Left ventricle myocardium inferior (tissue), 1 donor: ENCODE measurements around the gene SHISAL1. TPM values are rescaled to one million over a fixed set of nuclear protein-coding genes. Genes with fewer than 3 reads are reported as not detected.

Source experiments
- DNase-seq: peaks from one replicate; pipeline ENCODE4 v3.0.0-alpha.2; 2020
- H3K27ac ChIP-seq: fragments of 200-600 bp; replicated peaks from 2 replicates; pipeline ENCODE4 v1.8.0; 2021
- H3K27me3 ChIP-seq: fragments of 200-600 bp; 2 replicates; pipeline ENCODE4 v1.8.0; 2021; ENCODE audit warnings: low read depth
- H3K36me3 ChIP-seq: fragments of 200-600 bp; 2 replicates; pipeline ENCODE4 v1.8.0; 2021
- H3K4me1 ChIP-seq: fragments of 200-600 bp; 2 replicates; pipeline ENCODE4 v1.8.0; 2021
- H3K4me3 ChIP-seq: fragments of 200-600 bp; 2 replicates; pipeline ENCODE4 v1.8.0; 2021; ENCODE audit warnings: mild to moderate bottlenecking, moderate library complexity
- H3K9me3 ChIP-seq: fragments of 200-600 bp; replicated peaks from 2 replicates; pipeline ENCODE4 v1.8.0; 2021
- CTCF ChIP-seq: fragments of 200-600 bp; IDR thresholded peaks from 2 replicates; pipeline ENCODE4 v1.8.0; 2021; ENCODE audit warnings: antibody characterized with exemption, mild to moderate bottlenecking, borderline replicate concordance
- intact Hi-C: fragments of 100-400 bp; cut with micrococcal nuclease; formaldehyde crosslinking; loops from one replicate; pipeline ENCODE4 v1.11.0; 2022
- total RNA-seq: library from RNA; stranded (reverse); fragmentation: NEBNext Ultra II Directional; extraction: Animal tissue kit (Norgen Biotek cat#: 25700); gene quantifications from one replicate; pipeline ENCODE4 v1.2.1, GENCODE V29; 2021
- donor health status: DM: no; HTN: yes; CAD: no; lungs with severe emphysema.

The SHISAL1 gene
- total RNA-seq, 1 donor from 2014 or later = 1.3 TPM

GRCh38 chr22:44225091-44225689 is 87.6 kb downstream of the SHISAL1 start:
- H3K27ac ChIP-seq = no peak overlapping the region

GRCh38 chr22:44224166-44224565 is 88.6 kb downstream of the SHISAL1 start:
- H3K36me3 ChIP-seq = no peaks in the 10 kb centered on the region
- peaks cover 26% of the 10 kb centered on the region for H3K9me3 ChIP-seq
- TF ChIP-seq CTCF = no peak
- H3K27me3 ChIP-seq = peaks cover 66% of the 10 kb centered on the region
- H3K4me3 ChIP-seq = no peak overlapping the region
- intact Hi-C loops = no loop called here
- DNase-seq = no peak
- no peak overlapping the region for H3K27ac ChIP-seq
- no peaks in the 10 kb centered on the region for H3K4me1 ChIP-seq

More at GRCh38 chr22:44225091-44225689, 87.6 kb downstream of the SHISAL1 start:
- H3K36me3 ChIP-seq = no peaks in the 10 kb centered on the region
- DNase-seq = no peak
- no peaks in the 10 kb centered on the region for H3K4me1 ChIP-seq
- H3K4me3 ChIP-seq = no peak overlapping the region
- intact Hi-C loops = no loop called here
- H3K9me3 ChIP-seq = peaks cover 33% of the 10 kb centered on the region
- peaks cover 57% of the 10 kb centered on the region for H3K27me3 ChIP-seq
- no peak for TF ChIP-seq CTCF

GRCh38 chr22:44221710-44222475 is 90.9 kb downstream of the SHISAL1 start:
- no peaks in the 10 kb centered on the region for H3K4me1 ChIP-seq
- TF ChIP-seq CTCF = no peak
- intact Hi-C loops = no loop called here

GRCh38 chr22:44220727-44221680 is 91.7 kb downstream of the SHISAL1 start:
- peaks cover 77% of the 10 kb centered on the region for H3K27me3 ChIP-seq
- TF ChIP-seq CTCF = no peak
- H3K4me3 ChIP-seq = no peak overlapping the region
- H3K9me3 ChIP-seq = peaks cover 4% of the 10 kb centered on the region
- DNase-seq = no peak
- no peaks in the 10 kb centered on the region for H3K36me3 ChIP-seq
- intact Hi-C loops = no loop called here
- no peaks in the 10 kb centered on the region for H3K4me1 ChIP-seq
- no peak overlapping the region for H3K27ac ChIP-seq

More at GRCh38 chr22:44221710-44222475, 90.9 kb downstream of the SHISAL1 start:
- Histone ChIP-seq H3K9me3 (peaks cover 4% of the 10 kb centered on the region), H3K27ac (no peak overlapping the region), H3K4me3 (no peak overlapping the region), H3K27me3 (peaks cover 85% of the 10 kb centered on the region), H3K36me3 (no peaks in the 10 kb centered on the region)
- no peak for DNase-seq
